K562 (cell line): ENCODE data around the gene EFCAB13. TPM values are rescaled to one million over a fixed set of nuclear protein-coding genes. Genes with fewer than 3 reads are reported as not detected.

ENCODE experiments used
- BDP1 ChIP-seq: IDR thresholded peaks from 3 replicates; pipeline ENCODE4 v1.6.1; 2011; ENCODE audit not compliant: insufficient read length, insufficient read depth
- CC2D1A ChIP-seq: fragments of 450-650 bp; IDR thresholded peaks from 2 replicates; pipeline ENCODE4 v1.6.1; 2017; ENCODE audit warnings: mild to moderate bottlenecking
- FOXM1 ChIP-seq, 2 experiments: fragments of 450-650 bp in 1 of 2; sonication (generic) in 1 of 2; formaldehyde crosslinking in 1 of 2; IDR thresholded peaks; 2 replicates each; pipeline versions ENCODE4 v1.6.1 to v1.9.0; 2017 to 2022; ENCODE audit warnings: low read depth in 2 of 2, mild to moderate bottlenecking in 2 of 2, missing genetic modification reagents in 1 of 2, moderate library complexity in 1 of 2
- GABPB1 ChIP-seq: sonication (generic); formaldehyde crosslinking; IDR thresholded peaks from 2 replicates; pipeline ENCODE4 v1.8.0; 2022; ENCODE audit warnings: mild to moderate bottlenecking, missing genetic modification reagents
- MTA1 ChIP-seq: fragments of 450-650 bp; IDR thresholded peaks from 2 replicates; pipeline ENCODE4 v1.6.1; 2017; ENCODE audit warnings: borderline replicate concordance
- RBM25 ChIP-seq: fragments of 200-400 bp; formaldehyde crosslinking; IDR thresholded peaks from 2 replicates; pipeline ENCODE4 v1.6.1; 2018; ENCODE audit warnings: low read length, low read depth, moderate library complexity; ENCODE audit not compliant: severe bottlenecking
- SMARCA4 ChIP-seq: fragments of 450-650 bp; IDR thresholded peaks from 2 replicates; pipeline ENCODE4 v1.6.1; 2016
- TAF7 ChIP-seq: fragments of 450-650 bp; IDR thresholded peaks from 2 replicates; pipeline ENCODE4 v1.6.1; 2016; ENCODE audit warnings: missing genetic modification characterization, missing compliant biosample characterization
- TBL1XR1 ChIP-seq, 2 experiments: IDR thresholded peaks; 2 replicates each; pipeline ENCODE4 v1.6.1; 2012; ENCODE audit warnings: improper control_type of control experiment in 2 of 2, low read length in 2 of 2, mild to moderate bottlenecking in 1 of 2
- ZNF668 ChIP-seq: fragments of 250-450 bp; sonication (Bioruptor Pico); IDR thresholded peaks from 2 replicates; pipeline ENCODE4 v1.8.0; 2022; ENCODE audit warnings: mild to moderate bottlenecking, inconsistent platforms
- polyA plus RNA-seq, 8 experiments: library from polyadenylated mRNA; depleted of rRNA in 4 of 8; stranded (reverse) in 5 of 8; unstranded in 3 of 8; fragments of >200 nt; fragmentation: Nextera tagmentation in 2 of 8; fragmentation: Illumina TruSeq in 1 of 8; extraction: Ambion mirVana in 2 of 8; extraction: Trizol in 1 of 8; gene quantifications; 2 replicates each; pipeline versions ENCODE4 v1.2.1 to v1.2.3, GENCODE V29; 2011 to 2014; ENCODE audit warnings: inconsistent platforms in 1 of 8, missing spikeins in 1 of 8
- total RNA-seq, 7 experiments: library from RNA; depleted of rRNA in 6 of 7; stranded (reverse); fragments of >200 nt in 6 of 7; fragmentation: Illumina TruSeq in 2 of 7; extraction: Trizol in 2 of 7; gene quantifications; 2 replicates each; pipeline versions ENCODE4 v1.2.1 to v1.2.3, GENCODE V29; 2011 to 2021; ENCODE audit warnings: low replicate concordance in 1 of 7
- TF ChIP-seq, protein P1 (sequence below): fragments of 250-450 bp; sonication (Bioruptor Pico); IDR thresholded peaks from 2 replicates; pipeline ENCODE4 v1.9.0; 2021; ENCODE audit warnings: mild to moderate bottlenecking, inconsistent platforms
- TF ChIP-seq, protein P2 (sequence below): sonication (generic); formaldehyde crosslinking; IDR thresholded peaks from 2 replicates; pipeline ENCODE4 v1.4.0; 2020; ENCODE audit warnings: mild to moderate bottlenecking, missing genetic modification reagents
- TF ChIP-seq, protein P3 (sequence below), 2 experiments: fragments of 450-650 bp; IDR thresholded peaks; 2 replicates each; pipeline ENCODE4 v1.6.1; 2016; ENCODE audit warnings: mild to moderate bottlenecking in 2 of 2, borderline replicate concordance in 1 of 2, low read depth in 1 of 2, moderate library complexity in 1 of 2
- TF ChIP-seq, protein P4 (sequence below): fragments of 250-450 bp; sonication (Bioruptor Pico); IDR thresholded peaks from 2 replicates; pipeline ENCODE4 v1.5.0; 2021

The EFCAB13 gene
- total and polyA plus RNA-seq, 9 of the 15 experiments (the other 6 are each of a cell fraction or from before 2014, with no cell fraction given) = 0.32 to 1.3 (median 0.95) TPM

DNA sequence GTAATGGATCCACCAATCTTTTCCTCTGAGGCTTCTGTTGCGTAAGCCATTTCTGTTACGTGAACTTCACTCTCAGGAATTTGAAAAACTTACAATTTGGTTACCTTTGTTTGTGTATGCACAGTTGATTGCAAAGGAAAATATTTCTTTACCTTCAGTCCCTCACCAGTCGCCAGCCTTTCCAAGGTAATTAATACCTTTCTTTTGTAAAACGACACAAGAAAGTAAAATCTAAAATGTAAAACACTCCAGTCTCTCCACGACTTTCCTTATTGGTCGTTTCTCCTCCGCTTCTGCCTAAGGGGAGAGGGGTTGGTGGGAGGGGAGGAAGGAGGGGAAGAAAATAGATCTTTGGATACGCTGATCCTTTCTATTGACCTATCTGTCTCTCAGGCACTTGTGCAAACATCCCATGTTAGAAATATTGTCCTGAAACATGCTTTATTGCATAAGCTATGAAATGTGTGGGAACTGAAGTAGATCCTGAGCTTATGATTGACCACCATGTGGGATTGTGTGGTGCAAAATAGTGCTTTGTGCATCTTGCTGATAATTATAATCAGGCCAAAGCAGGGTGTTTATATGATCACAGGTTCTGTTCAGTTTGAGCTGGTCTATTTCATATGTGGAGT, 32.4 kb upstream of the EFCAB13 start (continued):
- TF ChIP-seq, protein P1, sequence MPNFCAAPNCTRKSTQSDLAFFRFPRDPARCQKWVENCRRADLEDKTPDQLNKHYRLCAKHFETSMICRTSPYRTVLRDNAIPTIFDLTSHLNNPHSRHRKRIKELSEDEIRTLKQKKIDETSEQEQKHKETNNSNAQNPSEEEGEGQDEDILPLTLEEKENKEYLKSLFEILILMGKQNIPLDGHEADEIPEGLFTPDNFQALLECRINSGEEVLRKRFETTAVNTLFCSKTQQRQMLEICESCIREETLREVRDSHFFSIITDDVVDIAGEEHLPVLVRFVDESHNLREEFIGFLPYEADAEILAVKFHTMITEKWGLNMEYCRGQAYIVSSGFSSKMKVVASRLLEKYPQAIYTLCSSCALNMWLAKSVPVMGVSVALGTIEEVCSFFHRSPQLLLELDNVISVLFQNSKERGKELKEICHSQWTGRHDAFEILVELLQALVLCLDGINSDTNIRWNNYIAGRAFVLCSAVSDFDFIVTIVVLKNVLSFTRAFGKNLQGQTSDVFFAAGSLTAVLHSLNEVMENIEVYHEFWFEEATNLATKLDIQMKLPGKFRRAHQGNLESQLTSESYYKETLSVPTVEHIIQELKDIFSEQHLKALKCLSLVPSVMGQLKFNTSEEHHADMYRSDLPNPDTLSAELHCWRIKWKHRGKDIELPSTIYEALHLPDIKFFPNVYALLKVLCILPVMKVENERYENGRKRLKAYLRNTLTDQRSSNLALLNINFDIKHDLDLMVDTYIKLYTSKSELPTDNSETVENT = no peak
- TF ChIP-seq SMARCA4 (peak; percentile 62), BDP1 (no peak), RBM25 (no peak), GABPB1 (CRISPR knock-in tag) (no peak), MTA1 (no peak), FOXM1 (IDR thresholded peaks at IDR 0.05; ENCODE audit: low read depth) (peak; percentile 44; the same call in 1 of the 2 replicates), FOXM1 (CRISPR knock-in tag; IDR thresholded peaks at IDR 0.05; ENCODE audit: low read depth) (no peak), CC2D1A (0 out of 2 replicates have a peak, but pooled peaks have one; percentile 20), TBL1XR1 (IDR thresholded peaks at IDR 0.05; ENCODE audit: low read length in 2 of 2) (peak in 1 of 2 experiments; percentile 49; a peak in 1 of 4 replicates), ZNF668 (CRISPR knock-in tag) (no peak), TAF7 (tag) (no peak)
- TF ChIP-seq, protein P2, sequence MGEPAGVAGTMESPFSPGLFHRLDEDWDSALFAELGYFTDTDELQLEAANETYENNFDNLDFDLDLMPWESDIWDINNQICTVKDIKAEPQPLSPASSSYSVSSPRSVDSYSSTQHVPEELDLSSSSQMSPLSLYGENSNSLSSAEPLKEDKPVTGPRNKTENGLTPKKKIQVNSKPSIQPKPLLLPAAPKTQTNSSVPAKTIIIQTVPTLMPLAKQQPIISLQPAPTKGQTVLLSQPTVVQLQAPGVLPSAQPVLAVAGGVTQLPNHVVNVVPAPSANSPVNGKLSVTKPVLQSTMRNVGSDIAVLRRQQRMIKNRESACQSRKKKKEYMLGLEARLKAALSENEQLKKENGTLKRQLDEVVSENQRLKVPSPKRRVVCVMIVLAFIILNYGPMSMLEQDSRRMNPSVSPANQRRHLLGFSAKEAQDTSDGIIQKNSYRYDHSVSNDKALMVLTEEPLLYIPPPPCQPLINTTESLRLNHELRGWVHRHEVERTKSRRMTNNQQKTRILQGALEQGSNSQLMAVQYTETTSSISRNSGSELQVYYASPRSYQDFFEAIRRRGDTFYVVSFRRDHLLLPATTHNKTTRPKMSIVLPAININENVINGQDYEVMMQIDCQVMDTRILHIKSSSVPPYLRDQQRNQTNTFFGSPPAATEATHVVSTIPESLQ (CRISPR knock-in tag) = no peak
- TF ChIP-seq, protein P3, sequence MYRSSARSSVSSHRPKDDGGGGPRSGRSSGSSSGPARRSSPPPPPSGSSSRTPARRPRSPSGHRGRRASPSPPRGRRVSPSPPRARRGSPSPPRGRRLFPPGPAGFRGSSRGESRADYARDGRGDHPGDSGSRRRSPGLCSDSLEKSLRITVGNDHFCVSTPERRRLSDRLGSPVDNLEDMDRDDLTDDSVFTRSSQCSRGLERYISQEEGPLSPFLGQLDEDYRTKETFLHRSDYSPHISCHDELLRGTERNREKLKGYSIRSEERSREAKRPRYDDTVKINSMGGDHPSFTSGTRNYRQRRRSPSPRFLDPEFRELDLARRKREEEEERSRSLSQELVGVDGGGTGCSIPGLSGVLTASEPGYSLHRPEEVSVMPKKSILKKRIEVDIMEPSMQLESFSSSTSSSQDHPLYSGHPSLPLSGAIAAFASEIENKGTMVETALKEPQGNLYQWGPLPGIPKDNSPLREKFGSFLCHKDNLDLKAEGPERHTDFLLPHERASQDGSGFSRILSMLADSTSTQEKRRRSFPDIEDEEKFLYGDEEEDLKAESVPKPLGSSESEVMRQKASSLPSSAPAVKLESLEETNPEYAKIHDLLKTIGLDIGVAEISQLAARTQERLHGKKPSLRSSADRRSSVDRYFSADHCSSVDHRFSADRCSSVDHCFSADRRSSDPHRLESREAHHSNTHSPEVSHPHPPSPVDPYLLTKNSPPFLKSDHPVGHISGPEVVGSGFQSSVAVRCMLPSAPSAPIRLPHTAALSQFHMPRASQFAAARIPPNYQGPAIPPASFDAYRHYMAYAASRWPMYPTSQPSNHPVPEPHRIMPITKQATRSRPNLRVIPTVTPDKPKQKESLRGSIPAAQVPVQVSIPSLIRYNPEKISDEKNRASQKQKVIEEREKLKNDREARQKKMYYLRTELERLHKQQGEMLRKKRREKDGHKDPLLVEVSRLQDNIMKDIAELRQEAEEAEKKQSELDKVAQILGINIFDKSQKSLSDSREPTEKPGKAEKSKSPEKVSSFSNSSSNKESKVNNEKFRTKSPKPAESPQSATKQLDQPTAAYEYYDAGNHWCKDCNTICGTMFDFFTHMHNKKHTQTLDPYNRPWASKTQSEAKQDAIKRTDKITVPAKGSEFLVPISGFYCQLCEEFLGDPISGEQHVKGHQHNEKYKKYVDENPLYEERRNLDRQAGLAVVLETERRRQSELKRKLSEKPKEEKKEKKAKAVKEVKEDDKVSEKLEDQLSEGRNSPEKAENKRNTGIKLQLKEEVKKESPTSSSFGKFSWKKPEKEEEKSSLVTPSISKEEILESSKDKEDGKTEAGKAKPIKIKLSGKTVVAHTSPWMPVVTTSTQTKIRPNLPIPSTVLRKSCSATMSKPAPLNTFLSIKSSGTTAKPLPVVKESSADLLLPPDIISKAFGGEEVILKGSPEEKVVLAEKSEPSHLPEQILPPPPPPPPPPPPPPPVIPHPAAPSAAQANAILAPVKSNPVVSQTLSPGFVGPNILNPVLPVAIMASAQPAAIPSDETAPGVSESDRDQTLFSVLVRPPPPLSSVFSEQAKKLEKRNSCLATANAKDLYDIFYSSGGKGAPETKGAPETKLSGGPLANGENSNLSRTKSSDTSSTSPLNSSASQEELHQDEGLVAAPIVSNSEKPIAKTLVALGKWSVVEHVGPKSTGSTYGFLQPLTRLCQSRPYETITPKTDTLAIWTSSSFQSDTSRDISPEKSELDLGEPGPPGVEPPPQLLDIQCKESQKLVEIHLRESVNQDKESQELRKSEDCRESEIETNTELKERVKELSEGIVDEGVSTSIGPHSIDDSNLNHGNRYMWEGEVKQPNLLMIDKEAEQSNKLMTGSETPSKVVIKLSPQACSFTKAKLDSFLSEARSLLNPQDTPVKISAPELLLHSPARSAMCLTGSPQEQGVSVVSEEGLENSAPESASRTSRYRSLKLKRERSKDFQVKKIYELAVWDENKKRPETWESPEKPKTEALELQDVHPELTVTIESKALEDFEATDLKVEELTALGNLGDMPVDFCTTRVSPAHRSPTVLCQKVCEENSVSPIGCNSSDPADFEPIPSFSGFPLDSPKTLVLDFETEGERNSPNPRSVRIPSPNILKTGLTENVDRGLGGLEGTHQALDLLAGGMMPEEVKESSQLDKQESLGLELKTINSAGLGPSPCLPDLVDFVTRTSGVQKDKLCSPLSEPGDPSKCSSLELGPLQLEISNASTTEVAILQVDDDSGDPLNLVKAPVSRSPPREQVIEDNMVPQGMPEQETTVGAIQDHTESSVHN (IDR thresholded peaks at IDR 0.05; ENCODE audit: borderline replicate concordance in 1 of 2, low read depth in 1 of 2) = no peak
- TF ChIP-seq, protein P4, sequence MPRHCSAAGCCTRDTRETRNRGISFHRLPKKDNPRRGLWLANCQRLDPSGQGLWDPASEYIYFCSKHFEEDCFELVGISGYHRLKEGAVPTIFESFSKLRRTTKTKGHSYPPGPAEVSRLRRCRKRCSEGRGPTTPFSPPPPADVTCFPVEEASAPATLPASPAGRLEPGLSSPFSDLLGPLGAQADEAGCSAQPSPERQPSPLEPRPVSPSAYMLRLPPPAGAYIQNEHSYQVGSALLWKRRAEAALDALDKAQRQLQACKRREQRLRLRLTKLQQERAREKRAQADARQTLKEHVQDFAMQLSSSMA (CRISPR knock-in tag) = no peak
